IPS DF 6.9 (cell line): ENCODE results near the gene PPM1F.
"Not testable (repeated sequence)": the region's sequence is repeated elsewhere in the genome, so short reads cannot be mapped to it uniquely, and the experiment has no call there.

ENCODE experiments used
- DNase-seq: peaks from one replicate; pipeline ENCODE4 v3.0.0-alpha.2; 2013; ENCODE audit warnings: low read depth, low spot score
- H3K27ac ChIP-seq: one replicate; pipeline ENCODE4 v1.5.1; 2013; ENCODE audit warnings: low read length, control low read depth
- H3K27me3 ChIP-seq: 2 replicates; pipeline ENCODE4 v1.6.1; 2013; ENCODE audit warnings: mild to moderate bottlenecking, low read length; ENCODE audit not compliant: control insufficient read depth, insufficient read depth
- H3K36me3 ChIP-seq: 2 replicates; pipeline ENCODE4 v1.6.1; 2013; ENCODE audit warnings: low read length; ENCODE audit not compliant: control insufficient read depth, insufficient read depth
- H3K4me1 ChIP-seq: 2 replicates; pipeline ENCODE4 v1.6.1; 2013; ENCODE audit warnings: low read length; ENCODE audit not compliant: control insufficient read depth, insufficient read depth
- H3K4me3 ChIP-seq: 2 replicates; pipeline ENCODE4 v1.5.1; 2013; ENCODE audit warnings: mild to moderate bottlenecking, low read length
- H3K9me3 ChIP-seq: 2 replicates; pipeline ENCODE4 v1.6.1; 2013; ENCODE audit warnings: low read length, inconsistent platforms; ENCODE audit not compliant: control insufficient read depth, insufficient read depth
- WGBS: extraction: QIAGEN DNeasy Blood & Tissue Kit; methylation state at CpG from one replicate; pipeline ENCODE4 v1.1.7; 2013; ENCODE audit warnings: mixed read lengths, missing lambda C conversion rate; ENCODE audit not compliant: insufficient read length, insufficient coverage; 5-methylcytosine and 5-hydroxymethylcytosine counted together

Gene PPM1F

GRCh38 chr22:21889251-21889990 lies 63.2 kb downstream of the PPM1F start:
- H3K4me1 ChIP-seq = no peaks in the 10 kb centered on the region
- no CpG with 5 or more reads among the region's 10 CpGs for WGBS
- no peak overlapping the region for H3K27ac ChIP-seq
- H3K36me3 ChIP-seq = no peaks in the 10 kb centered on the region
- no peak for DNase-seq
- no peaks in the 10 kb centered on the region for H3K9me3 ChIP-seq
- no peak overlapping the region for H3K4me3 ChIP-seq
- H3K27me3 ChIP-seq = no peaks in the 10 kb centered on the region

- H3K27ac ChIP-seq = no peak overlapping the region
- no peaks in the 10 kb centered on the region for H3K9me3 ChIP-seq
- no peaks in the 10 kb centered on the region for H3K27me3 ChIP-seq
- DNase-seq = no peak
- no peak overlapping the region for H3K4me3 ChIP-seq
- H3K36me3 ChIP-seq = no peaks in the 10 kb centered on the region
- no peaks in the 10 kb centered on the region for H3K4me1 ChIP-seq
These were observed 64.8 kb downstream of the PPM1F start for GRCh38 chr22:21887841-21888240.

GRCh38 chr22:21883930-21884329 lies 68.7 kb downstream of the PPM1F start:
- DNase-seq, H3K9me3 ChIP-seq, H3K4me3 ChIP-seq, H3K4me1 ChIP-seq, H3K36me3 ChIP-seq, H3K27me3 ChIP-seq, H3K27ac ChIP-seq: not testable (repeated sequence)
- no CpG with 5 or more reads among the region's 26 CpGs for WGBS

- H3K4me3 ChIP-seq, H3K27me3 ChIP-seq, H3K27ac ChIP-seq, H3K9me3 ChIP-seq, DNase-seq, H3K4me1 ChIP-seq, H3K36me3 ChIP-seq: not testable (repeated sequence)
- WGBS = no CpG with 5 or more reads among the region's 7 CpGs
These were observed 69.8 kb downstream of the PPM1F start for GRCh38 chr22:21882754-21883333.

- no CpG with 5 or more reads among the region's 10 CpGs for WGBS
- H3K27me3 ChIP-seq = no peaks in the 10 kb centered on the region
- H3K36me3 ChIP-seq = no peaks in the 10 kb centered on the region
- no peak overlapping the region for H3K27ac ChIP-seq
- no peak overlapping the region for H3K4me3 ChIP-seq
- DNase-seq = no peak
- H3K9me3 ChIP-seq = no peaks in the 10 kb centered on the region
- H3K4me1 ChIP-seq = no peaks in the 10 kb centered on the region
These were observed 70.6 kb downstream of the PPM1F start for GRCh38 chr22:21881841-21882753.

- Histone ChIP-seq H3K9me3 (no peaks in the 10 kb centered on the region), H3K36me3 (no peaks in the 10 kb centered on the region), H3K27ac (no peak overlapping the region), H3K4me1 (no peaks in the 10 kb centered on the region), H3K4me3 (no peak overlapping the region), H3K27me3 (no peaks in the 10 kb centered on the region)
- no peak for DNase-seq
- no CpG with 5 or more reads among the region's 4 CpGs for WGBS
These were observed 76.0 kb downstream of the PPM1F start for GRCh38 chr22:21876486-21877176.

GRCh38 chr22:21874953-21875352 lies 77.7 kb downstream of the PPM1F start:
- H3K27me3 ChIP-seq, H3K27ac ChIP-seq, H3K9me3 ChIP-seq, H3K4me3 ChIP-seq, DNase-seq, H3K4me1 ChIP-seq, H3K36me3 ChIP-seq: not testable (repeated sequence)
- WGBS = no CpG with 5 or more reads among the region's 4 CpGs

- no CpG with 5 or more reads among the region's 7 CpGs for WGBS
- Histone ChIP-seq H3K27me3 (no peaks in the 10 kb centered on the region), H3K9me3 (no peaks in the 10 kb centered on the region), H3K4me3 (no peak overlapping the region), H3K27ac (no peak overlapping the region), H3K36me3 (no peaks in the 10 kb centered on the region), H3K4me1 (no peaks in the 10 kb centered on the region)
- no peak for DNase-seq
These were observed 79.0 kb downstream of the PPM1F start for GRCh38 chr22:21873619-21874018.

GRCh38 chr22:21872741-21873140 lies 79.9 kb downstream of the PPM1F start:
- DNase-seq, H3K27ac ChIP-seq, H3K4me3 ChIP-seq, H3K27me3 ChIP-seq, H3K4me1 ChIP-seq, H3K9me3 ChIP-seq, H3K36me3 ChIP-seq: not testable (repeated sequence)
- WGBS = no CpG with 5 or more reads among the region's 4 CpGs
